HepG2 (cell line): ENCODE data around the gene KLHL12.
A peak's percentile ranks its signal among the peaks of the same experiment; 100 is the strongest.

ENCODE experiments used
- CTCF ChIP-seq: sonication (generic); formaldehyde crosslinking; IDR thresholded peaks from 2 replicates; pipeline ENCODE4 v1.5.0; 2020; ENCODE audit warnings: mild to moderate bottlenecking, missing genetic modification reagents, moderate library complexity
- MXD4 ChIP-seq: IDR thresholded peaks from 2 replicates; pipeline ENCODE4 v1.6.1; 2016; ENCODE audit warnings: mild to moderate bottlenecking, missing biosample characterization, missing genetic modification reagents
- ZNF740 ChIP-seq: sonication (generic); formaldehyde crosslinking; IDR thresholded peaks from 2 replicates; pipeline ENCODE4 v1.4.0; 2020; ENCODE audit warnings: missing genetic modification reagents

DNA sequence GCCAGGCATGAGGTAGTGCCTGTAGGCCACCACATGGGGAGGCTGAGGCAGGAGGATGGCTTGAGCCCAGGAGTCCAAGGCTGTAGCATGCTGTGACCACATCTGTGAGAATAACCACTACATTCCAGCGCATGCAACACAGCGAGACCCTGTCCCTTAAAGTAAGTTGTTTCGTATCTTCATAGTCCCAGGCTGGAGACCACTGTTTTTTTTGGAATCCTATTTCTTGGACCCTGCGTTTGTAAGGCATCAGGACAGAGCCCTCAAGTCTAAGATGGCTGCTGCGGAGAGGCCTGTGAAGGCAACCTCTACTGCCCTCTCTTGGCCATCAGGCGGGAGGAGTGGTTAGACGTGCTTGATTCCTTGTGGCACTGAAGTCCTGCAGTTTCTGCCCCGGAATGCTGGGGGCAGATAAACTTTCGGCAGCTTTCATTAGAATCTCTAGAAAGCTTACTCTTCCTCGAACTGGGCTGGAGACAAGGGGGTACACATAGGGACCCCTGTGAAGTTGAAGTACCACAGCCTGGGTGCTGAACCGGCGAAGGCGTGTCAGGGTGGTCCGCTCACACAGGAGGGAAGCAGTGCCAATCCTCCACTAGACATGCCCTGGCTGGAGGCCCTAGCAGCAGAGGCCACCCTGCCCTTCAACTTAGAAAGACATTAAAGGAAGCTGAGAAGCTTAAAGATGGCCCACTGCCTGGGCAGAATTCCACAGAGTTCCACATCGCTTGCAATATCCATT, 74.7 kb downstream of the KLHL12 start:
- TF ChIP-seq CTCF (peak; percentile 65), ZNF740 (CRISPR knock-in tag) (no peak), MXD4 (no peak)
